Natural killer cell (primary cell): ENCODE results near the gene KPTN. TPM values are rescaled to one million over a fixed set of nuclear protein-coding genes. Genes with fewer than 3 reads are reported as not detected.

ENCODE experiments used
- ATAC-seq, 3 donors: fragments of 150-1000 bp in 2 of 3; fragments of 200-7000 bp in 1 of 3; cut with Tn5 transposase; 1 replicate in 1 of 3; 2 replicates in 2 of 3; pipeline ENCODE4 v1.10.0; 2021; ENCODE audit warnings: mild to moderate bottlenecking in 2 of 3, moderate library complexity in 2 of 3
- DNase-seq, 2 donors: peaks; one replicate each; pipeline versions ENCODE4 v3.0.0 to v3.0.0-alpha.2; 2013 to 2021; ENCODE audit warnings: mixed read lengths in 1 of 2
- H3K27ac ChIP-seq: one replicate; pipeline ENCODE4 v1.5.1; 2013; ENCODE audit warnings: mild to moderate bottlenecking, low read length
- H3K27me3 ChIP-seq: one replicate; pipeline ENCODE4 v1.6.1; 2013; ENCODE audit warnings: low read length; ENCODE audit not compliant: control insufficient read depth, insufficient read depth
- H3K36me3 ChIP-seq: one replicate; pipeline ENCODE4 v1.6.1; 2013; ENCODE audit warnings: low read length; ENCODE audit not compliant: control insufficient read depth, insufficient read depth
- H3K4me1 ChIP-seq: one replicate; pipeline ENCODE4 v1.6.1; 2013; ENCODE audit warnings: low read length; ENCODE audit not compliant: control insufficient read depth, insufficient read depth
- H3K4me3 ChIP-seq: one replicate; pipeline ENCODE4 v1.5.1; 2013; ENCODE audit warnings: low read length
- H3K9me3 ChIP-seq: one replicate; pipeline ENCODE4 v1.6.1; 2013; ENCODE audit warnings: low read length; ENCODE audit not compliant: control insufficient read depth, insufficient read depth
- H3K27ac Mint-ChIP-seq, 2 donors: one replicate each; pipeline ENCODE4 v1.8.0; 2022; ENCODE audit warnings: mild to moderate bottlenecking in 2 of 2, mixed read lengths in 2 of 2, moderate library complexity in 1 of 2
- H3K27me3 Mint-ChIP-seq, 2 donors: one replicate each; pipeline ENCODE4 v1.8.0; 2022; ENCODE audit warnings: low read depth in 2 of 2, mixed read lengths in 2 of 2
- H3K36me3 Mint-ChIP-seq: one replicate; pipeline ENCODE4 v1.8.0; 2022; ENCODE audit warnings: mixed read lengths
- H3K4me1 Mint-ChIP-seq, 2 donors: one replicate each; pipeline ENCODE4 v1.8.0; 2022; ENCODE audit warnings: mixed read lengths in 2 of 2
- H3K4me3 Mint-ChIP-seq: one replicate; pipeline ENCODE4 v1.8.0; 2022; ENCODE audit warnings: mild to moderate bottlenecking, moderate library complexity, mixed read lengths
- H3K9me3 Mint-ChIP-seq, 2 donors: one replicate each; pipeline ENCODE4 v1.8.0; 2022; ENCODE audit warnings: mixed read lengths in 2 of 2
- WGBS: methylation state at CpG from one replicate; pipeline ENCODE4 v1.1.7; 2013; ENCODE audit warnings: missing lambda C conversion rate; ENCODE audit not compliant: insufficient coverage; 5-methylcytosine and 5-hydroxymethylcytosine counted together
- intact Hi-C: fragments of 100-400 bp; cut with micrococcal nuclease; formaldehyde crosslinking; loops from one replicate; pipeline ENCODE4 v1.14.2; 2022
- total RNA-seq, 4 donors: library from RNA; stranded (reverse); fragments of 120-200 nt in 1 of 4; gene quantifications; one replicate each; pipeline versions ENCODE4 v1.2.3 to v1.2.4, GENCODE V29; 2013 to 2022
- TF ChIP-seq, protein P1 (sequence below): fragments of 200-600 bp; IDR thresholded peaks from one replicate; pipeline ENCODE4 v1.8.0; 2022; ENCODE audit warnings: antibody characterized with exemption

Gene KPTN
- total RNA-seq, 3 donors from 2014 or later (not counting 1 experiment from before 2014, with no cell fraction given): 3.0 to 4.2 (median 3.6) TPM

DNA sequence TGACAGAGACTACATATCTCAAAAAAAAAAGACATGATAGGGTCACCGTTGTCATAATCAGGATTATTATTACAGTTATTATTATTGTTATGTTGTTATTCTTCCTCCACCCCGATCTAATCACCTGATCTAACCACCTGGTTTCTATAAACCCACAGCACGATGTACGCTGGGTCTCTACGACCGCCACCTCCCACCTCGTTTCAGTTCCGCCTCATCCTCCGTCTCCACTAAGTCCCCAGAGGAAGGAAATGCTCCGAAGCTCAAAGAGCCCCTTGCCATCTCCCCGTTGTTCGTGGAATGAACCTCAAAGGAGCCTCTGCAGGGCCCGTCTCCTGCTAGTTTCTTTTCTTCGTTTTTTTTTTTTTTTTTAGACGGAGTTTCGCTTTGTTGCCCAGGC is 48.8 kb downstream of the KPTN start:
- intact Hi-C loops: loop anchor here (5.0 kb wide), 1 partner anchor 82 kb away; the partner anchor contains the start of gene NAPA

DNA sequence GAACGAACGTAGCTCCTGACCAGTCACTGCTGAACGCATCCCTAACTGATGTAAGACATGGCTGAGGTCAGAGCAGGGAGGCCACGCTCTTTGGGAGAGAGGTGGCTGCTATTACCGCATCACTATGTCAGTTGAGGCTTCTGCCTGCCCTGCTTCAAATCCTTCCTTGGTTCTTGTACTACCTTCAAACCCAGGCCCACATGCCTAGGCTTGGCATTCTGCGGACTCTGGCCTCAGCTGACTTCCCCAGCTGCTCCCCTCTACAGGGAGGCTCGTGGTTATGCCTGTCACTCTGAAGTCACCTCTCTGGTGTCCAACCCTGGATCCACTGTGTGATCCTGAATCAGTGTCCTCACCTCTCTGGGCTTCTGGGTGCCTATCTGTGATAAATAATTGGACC is 49.9 kb downstream of the KPTN start:
- no peaks in the 10 kb centered on the region for H3K9me3 ChIP-seq
- intact Hi-C loops: no loop called here
- H3K27me3 ChIP-seq: peaks cover 24% of the 10 kb centered on the region
- H3K36me3 ChIP-seq: no peaks in the 10 kb centered on the region
- no peak overlapping the region for H3K4me3 ChIP-seq
- no peak overlapping the region for H3K27ac Mint-ChIP-seq
- no peak overlapping the region for H3K27ac ChIP-seq
- H3K4me1 ChIP-seq: peaks cover 15% of the 10 kb centered on the region
- peaks cover 17 to 21% of the 10 kb centered on the region in 2 donors for H3K4me1 Mint-ChIP-seq
- WGBS: 84% methylated on average over 7 of the region's 7 CpGs
- ATAC-seq (no peak), DNase-seq (no peak)
- H3K4me3 Mint-ChIP-seq: no peak overlapping the region
- no peaks in the 10 kb centered on the region for H3K36me3 Mint-ChIP-seq
- TF ChIP-seq, protein P1, sequence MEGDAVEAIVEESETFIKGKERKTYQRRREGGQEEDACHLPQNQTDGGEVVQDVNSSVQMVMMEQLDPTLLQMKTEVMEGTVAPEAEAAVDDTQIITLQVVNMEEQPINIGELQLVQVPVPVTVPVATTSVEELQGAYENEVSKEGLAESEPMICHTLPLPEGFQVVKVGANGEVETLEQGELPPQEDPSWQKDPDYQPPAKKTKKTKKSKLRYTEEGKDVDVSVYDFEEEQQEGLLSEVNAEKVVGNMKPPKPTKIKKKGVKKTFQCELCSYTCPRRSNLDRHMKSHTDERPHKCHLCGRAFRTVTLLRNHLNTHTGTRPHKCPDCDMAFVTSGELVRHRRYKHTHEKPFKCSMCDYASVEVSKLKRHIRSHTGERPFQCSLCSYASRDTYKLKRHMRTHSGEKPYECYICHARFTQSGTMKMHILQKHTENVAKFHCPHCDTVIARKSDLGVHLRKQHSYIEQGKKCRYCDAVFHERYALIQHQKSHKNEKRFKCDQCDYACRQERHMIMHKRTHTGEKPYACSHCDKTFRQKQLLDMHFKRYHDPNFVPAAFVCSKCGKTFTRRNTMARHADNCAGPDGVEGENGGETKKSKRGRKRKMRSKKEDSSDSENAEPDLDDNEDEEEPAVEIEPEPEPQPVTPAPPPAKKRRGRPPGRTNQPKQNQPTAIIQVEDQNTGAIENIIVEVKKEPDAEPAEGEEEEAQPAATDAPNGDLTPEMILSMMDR: no peak
- peaks cover 52 to 61% of the 10 kb centered on the region in 2 donors for H3K27me3 Mint-ChIP-seq
- H3K9me3 Mint-ChIP-seq: no peaks in the 10 kb centered on the region

More for the DNA sequence above, 48.8 kb downstream of the KPTN start:
- Histone ChIP-seq H3K9me3 (no peaks in the 10 kb centered on the region), H3K4me1 (peaks cover 8% of the 10 kb centered on the region), H3K36me3 (no peaks in the 10 kb centered on the region), H3K27ac (no peak overlapping the region), H3K27me3 (peaks cover 16% of the 10 kb centered on the region), H3K4me3 (no peak overlapping the region)
- peaks cover 13% of the 10 kb centered on the region in 2 donors for H3K4me1 Mint-ChIP-seq
- no peaks in the 10 kb centered on the region for H3K36me3 Mint-ChIP-seq
- H3K27ac Mint-ChIP-seq: no peak overlapping the region
- TF ChIP-seq, protein P1: no peak
- DNase-seq: peak in 1 of 2 donors; percentile 57
- 37% methylated on average over 15 of the region's 16 CpGs for WGBS
- no peak for ATAC-seq
- peaks cover 48 to 61% of the 10 kb centered on the region in 2 donors for H3K27me3 Mint-ChIP-seq
- H3K9me3 Mint-ChIP-seq: no peaks in the 10 kb centered on the region
- H3K4me3 Mint-ChIP-seq: no peak overlapping the region

DNA sequence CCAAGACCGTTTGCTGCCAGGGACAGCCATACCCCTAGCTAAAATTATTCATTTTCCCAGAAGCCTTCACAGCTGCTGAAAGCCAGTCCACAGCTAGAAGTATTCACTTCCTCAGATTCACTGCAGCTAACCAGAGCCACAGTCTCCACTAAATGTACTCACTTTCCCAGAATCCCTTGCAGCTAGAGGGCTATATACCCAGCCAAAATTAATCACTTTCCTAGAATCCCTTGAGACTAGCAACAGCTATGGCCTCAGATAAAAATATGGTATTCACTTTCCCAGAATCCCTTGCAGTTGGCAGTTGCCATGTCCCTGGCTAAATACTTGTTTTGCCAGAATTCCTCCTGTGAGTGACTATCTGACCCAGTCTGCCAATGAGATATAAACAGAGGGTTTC is 50.9 kb downstream of the KPTN start:
- TF ChIP-seq, protein P1: no peak
- Mint-ChIP-seq H3K27me3 (peaks cover 44 to 52% of the 10 kb centered on the region in 2 donors), H3K36me3 (no peaks in the 10 kb centered on the region), H3K4me3 (no peak overlapping the region), H3K4me1 (peaks cover 17 to 21% of the 10 kb centered on the region in 2 donors), H3K27ac (no peak overlapping the region), H3K9me3 (no peaks in the 10 kb centered on the region)
- intact Hi-C loops: no loop called here
- H3K27me3 ChIP-seq: peaks cover 29% of the 10 kb centered on the region
- H3K9me3 ChIP-seq: no peaks in the 10 kb centered on the region
- no peak overlapping the region for H3K4me3 ChIP-seq
- peaks cover 24% of the 10 kb centered on the region for H3K4me1 ChIP-seq
- no peaks in the 10 kb centered on the region for H3K36me3 ChIP-seq
- 6% methylated on average over 1 of the region's 1 CpG for WGBS
- no peak for DNase-seq
- no peak overlapping the region for H3K27ac ChIP-seq
- no peak for ATAC-seq

GRCh38 chr19:47432499-47432898 is 51.5 kb downstream of the KPTN start:
- Mint-ChIP-seq H3K36me3 (no peaks in the 10 kb centered on the region), H3K27me3 (peaks cover 40 to 47% of the 10 kb centered on the region in 2 donors), H3K9me3 (no peaks in the 10 kb centered on the region), H3K27ac (no peak overlapping the region), H3K4me1 (peaks cover 17 to 20% of the 10 kb centered on the region in 2 donors), H3K4me3 (no peak overlapping the region)
- ATAC-seq (no peak), DNase-seq (no peak)
- no peak overlapping the region for H3K4me3 ChIP-seq
- TF ChIP-seq, protein P1: no peak
- intact Hi-C loops: no loop called here
- H3K4me1 ChIP-seq: peaks cover 29% of the 10 kb centered on the region
- H3K36me3 ChIP-seq: no peaks in the 10 kb centered on the region
- H3K27me3 ChIP-seq: peaks cover 28% of the 10 kb centered on the region
- no peak overlapping the region for H3K27ac ChIP-seq
- H3K9me3 ChIP-seq: no peaks in the 10 kb centered on the region
